ENCODE data around the gene KCNS3.

KCNS3 gene

DNA sequence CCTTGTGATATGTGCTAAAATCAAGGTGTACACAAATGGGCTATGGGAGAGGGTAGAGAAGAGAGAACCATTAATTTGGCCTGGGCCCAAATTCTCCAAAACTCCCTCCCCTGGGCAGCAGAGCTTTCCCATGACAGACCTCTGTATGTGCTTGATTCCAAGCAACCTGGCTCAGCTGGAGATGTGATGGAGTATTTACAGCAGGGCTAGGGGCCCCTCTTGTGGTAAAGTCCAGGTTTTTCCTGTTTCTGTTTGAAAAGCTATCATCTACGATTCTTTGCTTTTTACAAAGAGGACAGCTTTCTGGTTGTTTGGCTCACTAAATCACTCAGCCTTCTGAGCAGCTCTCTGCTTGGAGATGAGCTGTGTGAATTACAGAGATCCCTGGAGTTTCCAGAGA is 40.3 kb downstream of the KCNS3 start:
- no peaks in the 10 kb centered on the region for H3K9me3 ChIP-seq (ENCODE audit: control insufficient read depth, insufficient read depth, low read length)
- H3K27ac ChIP-seq (ENCODE audit: low read depth, low read length) = no peak overlapping the region
- no peaks in the 10 kb centered on the region for H3K27me3 ChIP-seq (ENCODE audit: control insufficient read depth, low read length)
- no peaks in the 10 kb centered on the region for H3K4me1 ChIP-seq (ENCODE audit: control insufficient read depth, low read length)
- H3K9me2 ChIP-seq (replicated peaks; ENCODE audit: control insufficient read depth, low read length) = no peaks in the 10 kb centered on the region
- no peak overlapping the region for H3K4me2 ChIP-seq (ENCODE audit: low read length)
- no peaks in the 10 kb centered on the region for H3K79me2 ChIP-seq (ENCODE audit: control insufficient read depth, low read length)
- no peak overlapping the region for H3K4me3 ChIP-seq (ENCODE audit: low read length)
- H3K36me3 ChIP-seq (ENCODE audit: control insufficient read depth, low read length) = no peaks in the 10 kb centered on the region
- TF ChIP-seq, protein P1, sequence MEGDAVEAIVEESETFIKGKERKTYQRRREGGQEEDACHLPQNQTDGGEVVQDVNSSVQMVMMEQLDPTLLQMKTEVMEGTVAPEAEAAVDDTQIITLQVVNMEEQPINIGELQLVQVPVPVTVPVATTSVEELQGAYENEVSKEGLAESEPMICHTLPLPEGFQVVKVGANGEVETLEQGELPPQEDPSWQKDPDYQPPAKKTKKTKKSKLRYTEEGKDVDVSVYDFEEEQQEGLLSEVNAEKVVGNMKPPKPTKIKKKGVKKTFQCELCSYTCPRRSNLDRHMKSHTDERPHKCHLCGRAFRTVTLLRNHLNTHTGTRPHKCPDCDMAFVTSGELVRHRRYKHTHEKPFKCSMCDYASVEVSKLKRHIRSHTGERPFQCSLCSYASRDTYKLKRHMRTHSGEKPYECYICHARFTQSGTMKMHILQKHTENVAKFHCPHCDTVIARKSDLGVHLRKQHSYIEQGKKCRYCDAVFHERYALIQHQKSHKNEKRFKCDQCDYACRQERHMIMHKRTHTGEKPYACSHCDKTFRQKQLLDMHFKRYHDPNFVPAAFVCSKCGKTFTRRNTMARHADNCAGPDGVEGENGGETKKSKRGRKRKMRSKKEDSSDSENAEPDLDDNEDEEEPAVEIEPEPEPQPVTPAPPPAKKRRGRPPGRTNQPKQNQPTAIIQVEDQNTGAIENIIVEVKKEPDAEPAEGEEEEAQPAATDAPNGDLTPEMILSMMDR (IDR thresholded peaks at IDR 0.05; ENCODE audit: low read depth, low read length, poor library complexity, severe bottlenecking) = no peak
- TF ChIP-seq EZH2phosphoT487 (IDR thresholded peaks at IDR 0.05; ENCODE audit: borderline replicate concordance, low read length) = no peak
- H3F3A ChIP-seq (ENCODE audit: control insufficient read depth, insufficient read depth) = no peaks in the 10 kb centered on the region
- H4K20me1 ChIP-seq (ENCODE audit: control insufficient read depth, insufficient read depth, low read depth, low read length) = no peaks in the 10 kb centered on the region

DNA sequence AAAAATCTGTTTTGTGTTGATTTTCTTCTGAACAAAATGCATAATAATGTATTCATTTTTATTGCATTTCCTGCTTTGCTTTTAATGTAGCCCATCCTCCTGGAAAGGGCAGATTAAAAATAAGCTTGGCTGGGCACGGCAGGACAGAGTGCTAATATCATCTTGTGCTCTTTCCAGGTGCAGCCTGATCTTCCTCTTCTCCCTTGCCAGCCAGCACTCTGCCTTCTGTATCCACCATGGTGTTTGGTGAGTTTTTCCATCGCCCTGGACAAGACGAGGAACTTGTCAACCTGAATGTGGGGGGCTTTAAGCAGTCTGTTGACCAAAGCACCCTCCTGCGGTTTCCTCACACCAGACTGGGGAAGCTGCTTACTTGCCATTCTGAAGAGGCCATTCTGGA is 52.3 kb downstream of the KCNS3 start:
- H3K27ac ChIP-seq (ENCODE audit: low read depth, low read length) = no peak overlapping the region
- H3K4me3 ChIP-seq (ENCODE audit: low read length) = no peak overlapping the region
- H3K79me2 ChIP-seq (ENCODE audit: control insufficient read depth, low read length) = no peaks in the 10 kb centered on the region
- no peaks in the 10 kb centered on the region for H3K9me2 ChIP-seq (replicated peaks; ENCODE audit: control insufficient read depth, low read length)
- TF ChIP-seq, protein P1 (IDR thresholded peaks at IDR 0.05; ENCODE audit: low read depth, low read length, poor library complexity, severe bottlenecking) = no peak
- TF ChIP-seq EZH2phosphoT487 (IDR thresholded peaks at IDR 0.05; ENCODE audit: borderline replicate concordance, low read length) = no peak
- H4K20me1 ChIP-seq (ENCODE audit: control insufficient read depth, insufficient read depth, low read depth, low read length) = no peaks in the 10 kb centered on the region
- H3K4me1 ChIP-seq (ENCODE audit: control insufficient read depth, low read length) = no peaks in the 10 kb centered on the region
- H3K9me3 ChIP-seq (ENCODE audit: control insufficient read depth, insufficient read depth, low read length) = 0 out of 2 replicates have a peak, but pooled peaks cover 7% of the 10 kb centered on the region
- no peaks in the 10 kb centered on the region for H3F3A ChIP-seq (ENCODE audit: control insufficient read depth, insufficient read depth)
- H3K36me3 ChIP-seq (ENCODE audit: control insufficient read depth, low read length) = no peaks in the 10 kb centered on the region
- H3K27me3 ChIP-seq (ENCODE audit: control insufficient read depth, low read length) = no peaks in the 10 kb centered on the region
- H3K4me2 ChIP-seq (ENCODE audit: low read length) = no peak overlapping the region

DNA sequence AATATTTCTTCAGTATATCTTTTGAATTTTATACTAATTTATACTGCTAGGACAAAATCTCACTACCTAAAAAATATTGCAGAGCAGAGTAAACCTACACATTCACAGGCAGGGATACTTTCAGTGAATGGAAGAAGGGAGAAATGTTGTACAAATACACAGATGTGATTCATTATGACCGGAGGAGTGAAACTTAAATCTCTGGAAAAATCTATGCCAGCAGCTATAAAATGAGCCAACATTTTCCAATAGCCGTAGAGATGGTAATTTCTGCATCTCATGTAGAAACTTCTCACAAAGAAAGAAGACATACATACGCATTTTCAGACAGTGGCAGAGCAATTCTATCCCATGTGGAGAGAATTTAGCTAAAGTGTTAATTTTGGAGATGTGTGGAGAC is 54.8 kb downstream of the KCNS3 start:
- no peaks in the 10 kb centered on the region for H4K20me1 ChIP-seq (ENCODE audit: control insufficient read depth, insufficient read depth, low read depth, low read length)
- TF ChIP-seq, protein P1 (IDR thresholded peaks at IDR 0.05; ENCODE audit: low read depth, low read length, poor library complexity, severe bottlenecking) = no peak
- TF ChIP-seq EZH2phosphoT487 (IDR thresholded peaks at IDR 0.05; ENCODE audit: borderline replicate concordance, low read length) = no peak
- no peaks in the 10 kb centered on the region for H3K79me2 ChIP-seq (ENCODE audit: control insufficient read depth, low read length)
- H3K4me3 ChIP-seq (ENCODE audit: low read length) = no peak overlapping the region
- H3K9me2 ChIP-seq (replicated peaks; ENCODE audit: control insufficient read depth, low read length) = no peaks in the 10 kb centered on the region
- no peak overlapping the region for H3K27ac ChIP-seq (ENCODE audit: low read depth, low read length)
- no peaks in the 10 kb centered on the region for H3K36me3 ChIP-seq (ENCODE audit: control insufficient read depth, low read length)
- no peaks in the 10 kb centered on the region for H3K9me3 ChIP-seq (ENCODE audit: control insufficient read depth, insufficient read depth, low read length)
- H3K4me1 ChIP-seq (ENCODE audit: control insufficient read depth, low read length) = no peaks in the 10 kb centered on the region
- no peaks in the 10 kb centered on the region for H3F3A ChIP-seq (ENCODE audit: control insufficient read depth, insufficient read depth)
- H3K4me2 ChIP-seq (ENCODE audit: low read length) = no peak overlapping the region
- H3K27me3 ChIP-seq (ENCODE audit: control insufficient read depth, low read length) = no peaks in the 10 kb centered on the region

DNA sequence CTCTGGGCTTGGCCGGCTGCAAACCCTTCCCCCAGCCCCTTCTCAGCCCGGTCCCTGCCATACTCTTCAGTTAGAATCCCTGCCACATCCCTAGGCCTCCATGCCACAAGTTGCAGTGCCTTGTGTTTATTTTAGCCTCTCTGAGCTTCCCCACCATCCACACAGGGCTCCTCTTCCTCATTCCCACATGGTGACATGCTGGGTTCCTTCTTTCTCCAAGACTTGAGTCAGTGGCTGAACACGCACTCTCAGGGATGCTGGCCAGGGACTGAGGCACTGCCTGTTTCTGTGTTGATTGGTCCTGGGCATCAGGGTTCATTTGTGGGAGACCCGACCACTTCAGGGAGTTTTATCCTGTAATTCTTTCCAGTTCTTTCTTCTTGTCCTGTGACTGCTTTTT is 56.3 kb downstream of the KCNS3 start:
- Histone ChIP-seq H3F3A (ENCODE audit: control insufficient read depth, insufficient read depth) (no peaks in the 10 kb centered on the region), H3K4me3 (ENCODE audit: low read length) (no peak overlapping the region), H3K27ac (ENCODE audit: low read depth, low read length) (no peak overlapping the region), H3K9me3 (ENCODE audit: control insufficient read depth, insufficient read depth, low read length) (no peaks in the 10 kb centered on the region), H4K20me1 (ENCODE audit: control insufficient read depth, insufficient read depth, low read depth, low read length) (no peaks in the 10 kb centered on the region), H3K27me3 (ENCODE audit: control insufficient read depth, low read length) (no peaks in the 10 kb centered on the region), H3K4me2 (ENCODE audit: low read length) (no peak overlapping the region), H3K9me2 (replicated peaks; ENCODE audit: control insufficient read depth, low read length) (no peaks in the 10 kb centered on the region), H3K4me1 (ENCODE audit: control insufficient read depth, low read length) (no peaks in the 10 kb centered on the region), H3K36me3 (ENCODE audit: control insufficient read depth, low read length) (no peaks in the 10 kb centered on the region), H3K79me2 (ENCODE audit: control insufficient read depth, low read length) (no peaks in the 10 kb centered on the region)
- TF ChIP-seq, protein P1 (IDR thresholded peaks at IDR 0.05; ENCODE audit: low read depth, low read length, poor library complexity, severe bottlenecking) = no peak
- no peak for TF ChIP-seq EZH2phosphoT487 (IDR thresholded peaks at IDR 0.05; ENCODE audit: borderline replicate concordance, low read length)

All from DOHH2 (cell line).